Lower leg skin (tissue), 3 donors: ENCODE data around the gene PLXNB3.

ENCODE experiments used
- POLR2A ChIP-seq, 2 donors: fragments of 450-650 bp; IDR thresholded peaks; one replicate each; pipeline ENCODE4 v1.6.1; 2016 to 2017; ENCODE audit warnings: antibody characterized with exemption in 2 of 2, mild to moderate bottlenecking in 1 of 2, moderate library complexity in 1 of 2
- TF ChIP-seq, protein P1 (sequence below), 3 donors: fragments of 450-650 bp; IDR thresholded peaks; one replicate each; pipeline ENCODE4 v1.5.1; 2016; ENCODE audit warnings: antibody characterized with exemption in 3 of 3, mild to moderate bottlenecking in 3 of 3, moderate library complexity in 2 of 3

DNA sequence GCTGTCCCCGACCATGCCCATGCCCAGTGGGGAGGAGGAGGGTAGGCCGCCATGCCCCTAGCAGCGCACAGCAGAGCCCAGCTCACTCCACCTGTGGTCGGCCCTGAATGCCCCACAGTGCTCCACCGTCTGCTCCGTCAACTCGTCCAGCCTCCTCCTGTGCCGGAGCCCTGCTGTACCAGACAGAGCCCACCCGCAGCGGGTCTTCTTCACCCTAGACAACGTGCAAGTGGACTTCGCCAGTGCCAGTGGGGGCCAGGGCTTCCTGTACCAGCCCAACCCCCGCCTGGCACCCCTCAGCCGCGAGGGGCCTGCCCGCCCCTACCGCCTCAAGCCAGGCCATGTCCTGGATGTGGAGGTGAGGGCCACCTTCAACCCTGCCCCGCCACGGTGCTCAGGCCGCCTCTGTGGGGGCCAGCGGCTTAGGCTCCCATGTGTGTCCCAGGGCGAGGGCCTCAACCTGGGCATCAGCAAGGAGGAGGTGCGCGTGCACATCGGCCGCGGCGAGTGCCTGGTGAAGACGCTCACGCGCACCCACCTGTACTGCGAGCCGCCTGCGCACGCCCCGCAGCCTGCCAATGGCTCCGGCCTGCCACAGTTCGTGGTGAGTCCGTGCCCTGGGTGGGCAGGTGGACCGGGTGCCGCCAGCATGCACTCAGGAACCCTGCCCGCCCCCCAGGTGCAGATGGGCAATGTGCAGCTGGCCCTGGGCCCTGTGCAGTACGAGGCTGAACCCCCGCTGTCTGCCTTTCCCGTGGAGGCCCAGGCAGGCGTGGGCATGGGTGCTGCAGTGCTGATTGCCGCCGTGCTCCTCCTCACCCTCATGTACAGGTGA lies 9.9 kb downstream of the PLXNB3 start:
- TF ChIP-seq, protein P1, sequence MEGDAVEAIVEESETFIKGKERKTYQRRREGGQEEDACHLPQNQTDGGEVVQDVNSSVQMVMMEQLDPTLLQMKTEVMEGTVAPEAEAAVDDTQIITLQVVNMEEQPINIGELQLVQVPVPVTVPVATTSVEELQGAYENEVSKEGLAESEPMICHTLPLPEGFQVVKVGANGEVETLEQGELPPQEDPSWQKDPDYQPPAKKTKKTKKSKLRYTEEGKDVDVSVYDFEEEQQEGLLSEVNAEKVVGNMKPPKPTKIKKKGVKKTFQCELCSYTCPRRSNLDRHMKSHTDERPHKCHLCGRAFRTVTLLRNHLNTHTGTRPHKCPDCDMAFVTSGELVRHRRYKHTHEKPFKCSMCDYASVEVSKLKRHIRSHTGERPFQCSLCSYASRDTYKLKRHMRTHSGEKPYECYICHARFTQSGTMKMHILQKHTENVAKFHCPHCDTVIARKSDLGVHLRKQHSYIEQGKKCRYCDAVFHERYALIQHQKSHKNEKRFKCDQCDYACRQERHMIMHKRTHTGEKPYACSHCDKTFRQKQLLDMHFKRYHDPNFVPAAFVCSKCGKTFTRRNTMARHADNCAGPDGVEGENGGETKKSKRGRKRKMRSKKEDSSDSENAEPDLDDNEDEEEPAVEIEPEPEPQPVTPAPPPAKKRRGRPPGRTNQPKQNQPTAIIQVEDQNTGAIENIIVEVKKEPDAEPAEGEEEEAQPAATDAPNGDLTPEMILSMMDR (IDR thresholded peaks at IDR 0.05), result no peak
- TF ChIP-seq POLR2A (IDR thresholded peaks at IDR 0.05), result no peak
